HepG2 (cell line): ENCODE data around the gene OGFR. TPM values are rescaled to one million over a fixed set of nuclear protein-coding genes. Genes with fewer than 3 reads are reported as not detected.

ENCODE experiments used
- ATF3 ChIP-seq: sonication (generic); formaldehyde crosslinking; IDR thresholded peaks from 2 replicates; pipeline ENCODE4 v1.4.0; 2020; ENCODE audit warnings: missing genetic modification reagents
- BRCA1 ChIP-seq: sonication (generic); formaldehyde crosslinking; IDR thresholded peaks from 2 replicates; pipeline ENCODE4 v1.4.0; 2020; ENCODE audit warnings: missing genetic modification reagents
- CAMTA2 ChIP-seq: sonication (generic); formaldehyde crosslinking; IDR thresholded peaks from 2 replicates; pipeline ENCODE4 v1.4.0; 2020; ENCODE audit warnings: mild to moderate bottlenecking, missing genetic modification reagents, borderline replicate concordance
- HNF4A ChIP-seq: sonication (generic); formaldehyde crosslinking; IDR thresholded peaks from 2 replicates; pipeline ENCODE4 v1.4.0; 2020; ENCODE audit warnings: missing genetic modification reagents
- KDM4B ChIP-seq: sonication (generic); formaldehyde crosslinking; IDR thresholded peaks from 2 replicates; pipeline ENCODE4 v1.4.0; 2020; ENCODE audit warnings: missing genetic modification reagents
- KLF12 ChIP-seq: sonication (generic); formaldehyde crosslinking; IDR thresholded peaks from 2 replicates; pipeline ENCODE4 v1.4.0; 2020; ENCODE audit warnings: missing genetic modification reagents, borderline replicate concordance
- KMT2A ChIP-seq: sonication (generic); formaldehyde crosslinking; IDR thresholded peaks from 2 replicates; pipeline ENCODE4 v1.4.0; 2020; ENCODE audit warnings: missing genetic modification reagents
- LBX2 ChIP-seq: sonication (generic); formaldehyde crosslinking; IDR thresholded peaks from 2 replicates; pipeline ENCODE4 v1.5.0; 2020; ENCODE audit warnings: missing genetic modification reagents, mild to moderate bottlenecking, borderline replicate concordance
- SIN3B ChIP-seq: fragments of 150-350 bp; IDR thresholded peaks from 2 replicates; pipeline ENCODE4 v1.6.1; 2014; ENCODE audit warnings: low read length
- SMC3 ChIP-seq: IDR thresholded peaks from 2 replicates; pipeline ENCODE4 v1.6.1; 2011; ENCODE audit warnings: low read length, improper control_type of control experiment
- USF2 ChIP-seq, 2 experiments: sonication (generic) in 1 of 2; formaldehyde crosslinking in 1 of 2; IDR thresholded peaks; 2 replicates each; pipeline versions ENCODE4 v1.5.1 to v1.6.1; 2011 to 2020; ENCODE audit warnings: borderline replicate concordance in 1 of 2, low read depth in 1 of 2, low read length in 1 of 2, mild to moderate bottlenecking in 1 of 2, missing genetic modification reagents in 1 of 2, moderate library complexity in 1 of 2
- ZBTB21 ChIP-seq: sonication (generic); formaldehyde crosslinking; IDR thresholded peaks from 2 replicates; pipeline ENCODE4 v1.4.0; 2020; ENCODE audit warnings: missing genetic modification reagents
- ZBTB33 ChIP-seq: sonication (generic); formaldehyde crosslinking; IDR thresholded peaks from 2 replicates; pipeline ENCODE4 v1.4.0; 2020; ENCODE audit warnings: missing genetic modification reagents
- ZNF225 ChIP-seq: sonication (generic); formaldehyde crosslinking; IDR thresholded peaks from 2 replicates; pipeline ENCODE4 v1.4.0; 2020; ENCODE audit warnings: mild to moderate bottlenecking, missing genetic modification reagents
- ZNF317 ChIP-seq: sonication (generic); formaldehyde crosslinking; IDR thresholded peaks from 2 replicates; pipeline ENCODE4 v1.5.0; 2020; ENCODE audit warnings: mild to moderate bottlenecking, missing genetic modification reagents
- ZNF430 ChIP-seq: sonication (generic); formaldehyde crosslinking; IDR thresholded peaks from 2 replicates; pipeline ENCODE4 v1.9.0; 2021; ENCODE audit warnings: mild to moderate bottlenecking, missing genetic modification reagents
- ZNF775 ChIP-seq: sonication (generic); formaldehyde crosslinking; IDR thresholded peaks from 2 replicates; pipeline ENCODE4 v1.4.0; 2020; ENCODE audit warnings: missing genetic modification reagents, mild to moderate bottlenecking, moderate library complexity, borderline replicate concordance
- ZSCAN21 ChIP-seq: sonication (generic); formaldehyde crosslinking; IDR thresholded peaks from 2 replicates; pipeline ENCODE4 v1.8.0; 2022; ENCODE audit warnings: mild to moderate bottlenecking, missing genetic modification reagents, moderate library complexity, borderline replicate concordance
- ZSCAN5A ChIP-seq: sonication (generic); formaldehyde crosslinking; IDR thresholded peaks from 2 replicates; pipeline ENCODE4 v1.8.0; 2022; ENCODE audit warnings: mild to moderate bottlenecking, missing genetic modification reagents, borderline replicate concordance
- polyA plus RNA-seq, 8 experiments: library from polyadenylated mRNA; depleted of rRNA in 3 of 8; stranded (reverse) in 7 of 8; unstranded in 1 of 8; fragments of >200 nt; fragmentation: Illumina TruSeq in 4 of 8; extraction: Trizol in 4 of 8; gene quantifications; 2 replicates each; pipeline versions ENCODE4 v1.2.1 to v1.2.3, GENCODE V29; 2011 to 2016; ENCODE audit warnings: low read depth in 4 of 8, missing spikeins in 1 of 8, mixed read lengths in 1 of 8; ENCODE audit not compliant: insufficient read depth in 1 of 8
- total RNA-seq, 5 experiments: library from RNA; depleted of rRNA; stranded (reverse); fragments of >200 nt; fragmentation: Illumina TruSeq; extraction: Trizol; gene quantifications; 2 replicates each; pipeline ENCODE4 v1.2.3, GENCODE V29; 2016; ENCODE audit warnings: low read depth in 1 of 5

Gene OGFR
- total and polyA plus RNA-seq, 2 of the 13 experiments (the other 11 are each of a cell fraction or from before 2014, with no cell fraction given), result 47.7 to 81.8 TPM

- 0 out of 2 replicates have a peak, but pooled peaks have one; percentile 5 for TF ChIP-seq ZBTB33 (CRISPR knock-in tag)
- no peak for TF ChIP-seq ZSCAN21 (CRISPR knock-in tag)
- TF ChIP-seq ZNF225 (CRISPR knock-in tag), result no peak
- no peak for TF ChIP-seq KLF12 (CRISPR knock-in tag)
- no peak for TF ChIP-seq ATF3 (CRISPR knock-in tag)
- TF ChIP-seq ZNF775 (CRISPR knock-in tag), result no peak; the same call in 1 of the 2 replicates
- no peak for TF ChIP-seq USF2 (IDR thresholded peaks at IDR 0.05; ENCODE audit: low read depth, low read length)
- TF ChIP-seq USF2 (CRISPR knock-in tag; IDR thresholded peaks at IDR 0.05; ENCODE audit: borderline replicate concordance), result no peak
- no peak for TF ChIP-seq ZNF430 (CRISPR knock-in tag)
- TF ChIP-seq ZBTB21, result no peak
- no peak for TF ChIP-seq HNF4A (CRISPR knock-in tag)
- TF ChIP-seq ZNF317 (CRISPR knock-in tag), result no peak
- no peak for TF ChIP-seq KMT2A
- no peak for TF ChIP-seq CAMTA2 (CRISPR knock-in tag)
- no peak for TF ChIP-seq ZSCAN5A
- no peak for TF ChIP-seq SIN3B
- TF ChIP-seq SMC3, result peak; percentile 32; the same call in 1 of the 2 replicates
- no peak for TF ChIP-seq KDM4B
- no peak for TF ChIP-seq LBX2 (CRISPR knock-in tag)
- TF ChIP-seq BRCA1, result no peak
Observed at GRCh38 chr20:62782149-62782892, 22.3 kb upstream of the OGFR start (continued).
